Regular cardiac myocyte (primary cell): ENCODE results near the gene SUMO4. TPM values are rescaled to one million over a fixed set of nuclear protein-coding genes. Genes with fewer than 3 reads are reported as not detected.

Source experiments
- total RNA-seq: library from RNA; depleted of rRNA; stranded (reverse); fragments of >200 nt; gene quantifications from 2 replicates; pipeline ENCODE4 v1.2.3, GENCODE V29; 2014

Gene SUMO4
- 0.58 and 1.1 TPM in 2 replicates for total RNA-seq

GRCh38 chr6:149400050-149400449, at the start of gene SUMO4:
Gene SUMO4, plus strand, starts transcription at chr6:149400262. Its CDS starts 130 bp downstream, at chr6:149400392.

Other genes starting within 250 kb of the SUMO4 start
- gene TAB2, start 82.5 kb upstream of the SUMO4 start, total RNA-seq, result 11.1 and 16.3 TPM in 2 replicates
- gene ZC3H12D, start 84.8 kb downstream of the SUMO4 start, total RNA-seq, result under 0.01 TPM in 2 replicates
- gene PPIL4, start 145.8 kb downstream of the SUMO4 start, total RNA-seq, result 36.4 and 42.8 TPM in 2 replicates
- 48.9 and 111 TPM in 2 replicates for gene GINM1, start 166.1 kb downstream of the SUMO4 start, total RNA-seq
- gene KATNA1, start 248.5 kb downstream of the SUMO4 start, total RNA-seq, result 28.0 and 31.0 TPM in 2 replicates